WERI-Rb-1 (cell line): ENCODE measurements around the gene DNMBP.

ENCODE experiments used
- DNase-seq: peaks from one replicate; pipeline ENCODE4 v3.0.0-alpha.2; 2020
- H3K27ac ChIP-seq: fragments of 250-450 bp; sonication (Bioruptor Pico); 2 replicates; pipeline ENCODE4 v1.5.1; 2020; ENCODE audit warnings: mild to moderate bottlenecking, moderate library complexity
- H3K27me3 ChIP-seq: fragments of 250-450 bp; sonication (Bioruptor Pico); 2 replicates; pipeline ENCODE4 v1.5.1; 2021; ENCODE audit warnings: mild to moderate bottlenecking, low read depth, moderate library complexity; ENCODE audit not compliant: insufficient read depth, severe bottlenecking
- H3K36me3 ChIP-seq: fragments of 250-450 bp; sonication (Bioruptor Pico); 2 replicates; pipeline ENCODE4 v1.5.1; 2020; ENCODE audit warnings: mild to moderate bottlenecking, moderate library complexity
- H3K4me3 ChIP-seq: 2 replicates; pipeline ENCODE4 v1.5.1; 2011; ENCODE audit warnings: low read depth, mild to moderate bottlenecking, control low read depth, low read length
- H3K9me3 ChIP-seq: fragments of 250-450 bp; sonication (Bioruptor Pico); 2 replicates; pipeline ENCODE4 v1.5.1; 2021; ENCODE audit warnings: mild to moderate bottlenecking, moderate library complexity; ENCODE audit not compliant: severe bottlenecking
- TF ChIP-seq, protein P1 (sequence below): IDR thresholded peaks from 2 replicates; pipeline ENCODE4 v1.5.1; 2011; ENCODE audit warnings: low read depth, mild to moderate bottlenecking, control low read depth, inconsistent platforms, low read length

DNMBP gene

DNA sequence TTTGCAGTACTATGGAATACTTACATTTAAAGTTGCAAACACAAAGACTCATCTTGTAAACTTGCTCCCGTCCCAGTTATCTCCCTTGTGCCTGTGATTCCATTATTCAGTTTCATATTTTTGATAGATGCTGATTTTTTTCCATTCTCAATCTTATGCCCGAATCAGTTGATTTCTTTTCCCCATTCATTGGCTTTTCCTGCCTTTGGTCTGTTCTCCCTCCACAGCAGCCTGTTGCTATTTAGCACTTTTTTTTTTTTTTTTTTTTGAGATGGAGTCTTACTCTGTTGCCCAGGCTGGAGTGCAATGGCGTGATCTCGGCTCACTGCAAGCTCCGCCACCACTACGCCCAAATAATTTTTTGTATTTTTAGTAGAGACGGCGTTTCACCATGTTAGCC lies 149.3 kb downstream of the DNMBP start:
- H3K27me3 ChIP-seq = no peaks in the 10 kb centered on the region
- TF ChIP-seq, protein P1, sequence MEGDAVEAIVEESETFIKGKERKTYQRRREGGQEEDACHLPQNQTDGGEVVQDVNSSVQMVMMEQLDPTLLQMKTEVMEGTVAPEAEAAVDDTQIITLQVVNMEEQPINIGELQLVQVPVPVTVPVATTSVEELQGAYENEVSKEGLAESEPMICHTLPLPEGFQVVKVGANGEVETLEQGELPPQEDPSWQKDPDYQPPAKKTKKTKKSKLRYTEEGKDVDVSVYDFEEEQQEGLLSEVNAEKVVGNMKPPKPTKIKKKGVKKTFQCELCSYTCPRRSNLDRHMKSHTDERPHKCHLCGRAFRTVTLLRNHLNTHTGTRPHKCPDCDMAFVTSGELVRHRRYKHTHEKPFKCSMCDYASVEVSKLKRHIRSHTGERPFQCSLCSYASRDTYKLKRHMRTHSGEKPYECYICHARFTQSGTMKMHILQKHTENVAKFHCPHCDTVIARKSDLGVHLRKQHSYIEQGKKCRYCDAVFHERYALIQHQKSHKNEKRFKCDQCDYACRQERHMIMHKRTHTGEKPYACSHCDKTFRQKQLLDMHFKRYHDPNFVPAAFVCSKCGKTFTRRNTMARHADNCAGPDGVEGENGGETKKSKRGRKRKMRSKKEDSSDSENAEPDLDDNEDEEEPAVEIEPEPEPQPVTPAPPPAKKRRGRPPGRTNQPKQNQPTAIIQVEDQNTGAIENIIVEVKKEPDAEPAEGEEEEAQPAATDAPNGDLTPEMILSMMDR = no peak
- H3K36me3 ChIP-seq = no peaks in the 10 kb centered on the region

DNA sequence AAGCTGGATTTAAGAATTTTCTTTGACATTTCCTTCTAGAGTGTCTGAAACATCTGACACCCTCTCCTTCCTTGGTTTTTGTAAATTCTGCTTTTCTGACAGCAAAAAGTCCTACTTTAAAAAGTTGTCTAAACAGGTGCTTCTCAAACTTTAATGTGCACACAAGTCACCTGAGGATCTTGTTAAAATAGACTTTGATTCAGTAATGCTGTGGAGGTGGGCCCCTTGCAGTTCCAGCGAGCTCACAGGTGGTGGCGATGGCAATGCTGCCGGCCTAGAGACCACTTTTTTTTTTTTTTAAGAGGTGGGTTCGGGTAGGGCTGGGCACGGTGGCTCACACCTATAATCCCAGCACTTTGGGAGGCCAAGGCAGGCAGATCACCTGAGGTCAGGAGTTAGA lies 150.2 kb downstream of the DNMBP start:
- peaks cover 2% of the 10 kb centered on the region for H3K9me3 ChIP-seq
- no peak overlapping the region for H3K4me3 ChIP-seq
- no peak overlapping the region for H3K27ac ChIP-seq
- no peaks in the 10 kb centered on the region for H3K27me3 ChIP-seq
- no peaks in the 10 kb centered on the region for H3K36me3 ChIP-seq
- DNase-seq = peak; percentile 63
- TF ChIP-seq, protein P1 = peak; percentile 65

More for the DNA sequence above, 149.3 kb downstream of the DNMBP start:
- H3K9me3 ChIP-seq = peaks cover 5% of the 10 kb centered on the region
- no peak overlapping the region for H3K27ac ChIP-seq
- DNase-seq = no peak
- H3K4me3 ChIP-seq = no peak overlapping the region

DNA sequence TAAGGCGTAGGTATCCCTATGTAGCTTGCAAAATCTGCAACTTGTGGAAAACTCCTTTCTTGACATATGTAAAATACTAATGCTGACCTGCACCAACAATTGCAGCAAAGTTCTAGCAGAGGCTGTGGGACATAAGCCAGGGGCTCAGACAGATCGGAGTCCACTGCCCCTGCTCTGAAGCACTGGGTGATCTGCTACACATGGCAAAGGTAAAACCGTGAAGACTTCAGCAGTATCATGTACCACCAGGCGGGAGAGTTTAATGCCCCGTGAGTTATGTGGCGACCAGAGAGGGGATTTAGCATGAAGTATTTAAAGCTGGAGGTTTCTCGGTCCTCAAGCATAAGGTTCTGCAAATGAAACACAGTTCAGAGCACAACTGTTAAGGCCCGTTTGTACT lies 150.9 kb downstream of the DNMBP start:
- TF ChIP-seq, protein P1 = no peak
- H3K27me3 ChIP-seq = no peaks in the 10 kb centered on the region

DNA sequence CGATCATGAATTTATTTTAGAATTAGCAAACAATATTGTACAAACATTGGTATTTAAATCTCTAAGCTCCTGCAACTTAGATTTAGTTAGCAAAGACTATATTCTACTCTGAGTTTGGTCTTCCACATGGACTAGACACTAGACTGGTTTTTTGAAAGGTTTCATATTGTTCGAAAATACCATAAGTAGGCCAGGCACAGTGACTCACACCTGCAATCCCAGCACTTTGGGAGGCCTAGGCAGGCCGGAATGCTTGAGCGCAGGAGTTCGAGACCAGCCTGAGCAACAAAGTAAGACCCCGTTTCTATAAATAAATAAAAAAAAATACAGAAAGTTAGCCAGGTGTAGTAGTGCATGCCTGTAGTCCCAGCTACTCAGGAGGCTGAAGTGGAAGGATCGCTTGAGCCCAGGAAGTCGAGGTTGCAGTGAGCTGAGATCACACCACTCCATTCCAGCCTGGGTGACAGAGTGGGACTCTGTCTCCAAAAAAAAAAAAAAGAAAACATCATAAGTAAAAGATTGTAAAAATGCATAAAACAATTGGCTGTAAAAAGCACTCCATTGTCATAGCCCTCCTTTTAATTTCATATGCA lies 154.2 kb downstream of the DNMBP start:
- H3K36me3 ChIP-seq = no peaks in the 10 kb centered on the region
- no peak for DNase-seq
- no peaks in the 10 kb centered on the region for H3K9me3 ChIP-seq
- no peak overlapping the region for H3K4me3 ChIP-seq
- H3K27ac ChIP-seq = no peak overlapping the region
- TF ChIP-seq, protein P1 = no peak
- no peaks in the 10 kb centered on the region for H3K27me3 ChIP-seq

More for the DNA sequence above, 150.9 kb downstream of the DNMBP start:
- Histone ChIP-seq H3K4me3 (no peak overlapping the region), H3K9me3 (peaks cover 2% of the 10 kb centered on the region), H3K27ac (no peak overlapping the region), H3K36me3 (no peaks in the 10 kb centered on the region)
- peak; percentile 38 for DNase-seq

DNA sequence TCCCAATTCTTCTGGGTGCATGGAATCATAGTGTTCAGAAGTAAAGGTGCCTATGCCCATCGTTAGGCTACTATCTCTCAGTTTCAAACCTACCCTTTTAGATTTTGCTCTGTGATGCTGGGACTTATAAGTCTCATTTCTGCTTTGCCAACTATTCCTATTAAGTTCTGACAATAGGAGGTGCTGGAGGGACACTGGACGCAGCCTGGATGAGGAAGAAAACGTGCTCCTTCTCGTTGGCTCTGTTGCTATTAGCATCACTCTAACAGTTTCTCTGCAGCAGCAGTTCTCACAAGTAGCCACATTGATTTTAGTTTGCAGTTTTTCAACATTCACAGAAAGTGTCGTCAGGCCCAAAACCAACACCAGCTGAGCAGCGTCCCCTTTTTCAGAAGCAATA lies 154.9 kb downstream of the DNMBP start:
- Histone ChIP-seq H3K27ac (no peak overlapping the region), H3K4me3 (no peak overlapping the region), H3K36me3 (no peaks in the 10 kb centered on the region), H3K27me3 (no peaks in the 10 kb centered on the region), H3K9me3 (no peaks in the 10 kb centered on the region)
- peak; percentile 68 for DNase-seq
- TF ChIP-seq, protein P1 = peak; percentile 82

DNA sequence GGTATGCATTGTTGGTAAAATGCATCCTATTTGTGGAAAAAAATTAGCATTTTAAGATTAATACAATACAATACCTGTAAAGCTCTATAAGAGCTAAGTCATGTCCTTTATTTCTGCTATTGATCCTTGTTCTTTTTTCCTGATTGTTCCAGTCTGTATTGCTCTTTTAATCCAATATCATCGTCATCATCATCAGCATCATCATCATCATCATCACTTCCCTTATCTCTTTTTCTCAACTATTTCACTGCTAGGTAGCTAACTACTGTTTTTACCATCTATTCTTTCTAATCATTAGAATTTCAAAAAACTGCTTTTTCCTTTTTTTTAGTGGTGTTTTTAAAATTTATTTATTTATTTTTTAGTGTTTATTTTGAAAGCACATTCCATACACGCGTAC lies 156.1 kb downstream of the DNMBP start:
- no peaks in the 10 kb centered on the region for H3K9me3 ChIP-seq
- no peak overlapping the region for H3K27ac ChIP-seq
- TF ChIP-seq, protein P1 = no peak
- H3K36me3 ChIP-seq = no peaks in the 10 kb centered on the region
- DNase-seq = no peak
- no peaks in the 10 kb centered on the region for H3K27me3 ChIP-seq
- no peak overlapping the region for H3K4me3 ChIP-seq
